ENCODE data around the gene LPP.

Gene LPP

GRCh38 chr3:188244395-188244861 is 90.5 kb downstream of the LPP start:
- no peak for DNase-seq (ENCODE audit: low read depth in 1 of 2, low spot score in 1 of 2)

- no peak for DNase-seq (ENCODE audit: low read depth in 1 of 2, low spot score in 1 of 2)
Observed at GRCh38 chr3:188246905-188247304, 92.9 kb downstream of the LPP start.

- DNase-seq (ENCODE audit: low read depth in 1 of 2, low spot score in 1 of 2) = no peak
Observed at GRCh38 chr3:188248036-188248561, 94.1 kb downstream of the LPP start.

GRCh38 chr3:188253123-188253793 is 99.3 kb downstream of the LPP start:
- DNase-seq (ENCODE audit: low read depth in 1 of 2, low spot score in 1 of 2) = no peak

- no peak for DNase-seq (ENCODE audit: low read depth in 1 of 2, low spot score in 1 of 2)
Observed at GRCh38 chr3:188253800-188254452, 100.0 kb downstream of the LPP start.

- DNase-seq (ENCODE audit: low read depth in 1 of 2, low spot score in 1 of 2) = no peak
Observed at GRCh38 chr3:188254520-188255070, 100.6 kb downstream of the LPP start.

- DNase-seq (ENCODE audit: low read depth in 1 of 2, low spot score in 1 of 2) = no peak
Observed at GRCh38 chr3:188255190-188255589, 101.2 kb downstream of the LPP start.

- no peak for DNase-seq (ENCODE audit: low read depth in 1 of 2, low spot score in 1 of 2)
Observed at GRCh38 chr3:188256758-188257157, 102.8 kb downstream of the LPP start.

GRCh38 chr3:188257384-188258026 is 103.5 kb downstream of the LPP start:
- no peak for DNase-seq (ENCODE audit: low read depth in 1 of 2, low spot score in 1 of 2)

DNA sequence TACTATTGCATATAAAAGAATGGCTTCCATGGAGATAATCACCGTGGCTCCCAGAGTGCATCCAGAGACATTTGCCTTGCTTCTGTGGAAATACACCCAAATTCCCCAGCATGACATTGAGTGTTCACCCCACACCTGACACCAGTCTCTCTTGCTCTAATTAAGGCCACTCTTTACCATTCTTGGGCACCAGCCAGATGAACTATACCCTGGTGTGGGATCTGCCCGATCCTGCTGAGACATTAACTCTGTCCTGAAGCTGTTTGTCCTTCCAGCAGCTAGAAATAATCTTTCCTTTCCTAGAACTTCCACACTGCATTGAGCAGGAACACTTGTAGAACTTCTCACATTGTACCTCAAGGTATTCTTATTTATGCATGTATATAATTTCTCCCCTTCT is 105.2 kb downstream of the LPP start:
- DNase-seq (ENCODE audit: low read depth in 1 of 2, low spot score in 1 of 2) = no peak

GRCh38 chr3:188259596-188259995 is 105.6 kb downstream of the LPP start:
- no peak for DNase-seq (ENCODE audit: low read depth in 1 of 2, low spot score in 1 of 2)

GRCh38 chr3:188261011-188261410 is 107.1 kb downstream of the LPP start:
- DNase-seq (ENCODE audit: low read depth in 1 of 2, low spot score in 1 of 2) = no peak

GRCh38 chr3:188262488-188262887 is 108.5 kb downstream of the LPP start:
- no peak for DNase-seq (ENCODE audit: low read depth in 1 of 2, low spot score in 1 of 2)

DNA sequence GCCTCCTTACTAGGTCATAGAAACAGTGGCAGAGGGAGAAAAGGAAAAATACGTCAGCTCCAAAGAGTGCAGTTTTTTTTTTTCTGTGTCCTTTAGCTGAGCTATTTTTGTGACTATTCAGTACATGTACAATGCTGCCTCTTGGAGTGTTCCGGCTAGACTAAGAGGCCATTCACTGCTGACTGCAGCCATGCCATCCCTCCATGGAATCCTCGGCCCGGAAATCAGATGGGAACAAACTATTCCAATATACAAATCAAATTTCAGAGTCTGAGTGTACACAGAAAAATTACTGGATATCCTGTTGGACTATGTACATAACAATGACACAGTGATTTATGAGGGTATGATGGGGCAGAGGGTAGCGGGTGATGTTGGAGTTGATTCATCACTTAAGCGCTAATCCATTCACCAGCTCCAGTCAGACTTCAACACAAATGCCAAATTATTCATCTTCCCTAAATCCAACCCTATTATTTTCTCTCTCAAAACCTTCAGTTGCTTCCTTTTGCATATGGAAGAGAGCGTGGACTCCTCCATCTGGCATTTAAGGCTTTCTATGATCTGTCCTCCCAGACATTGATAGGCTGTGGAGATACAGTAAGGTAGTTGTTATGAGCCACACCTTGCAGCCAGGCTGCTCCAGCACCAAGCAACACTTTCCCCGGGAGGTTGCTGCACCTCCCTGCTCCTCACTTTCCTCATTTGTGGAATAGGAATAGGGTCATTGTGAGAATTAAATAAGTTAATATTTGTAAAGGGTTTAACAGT is 109.1 kb downstream of the LPP start:
- no peak for DNase-seq (ENCODE audit: low read depth in 1 of 2, low spot score in 1 of 2)

DNA sequence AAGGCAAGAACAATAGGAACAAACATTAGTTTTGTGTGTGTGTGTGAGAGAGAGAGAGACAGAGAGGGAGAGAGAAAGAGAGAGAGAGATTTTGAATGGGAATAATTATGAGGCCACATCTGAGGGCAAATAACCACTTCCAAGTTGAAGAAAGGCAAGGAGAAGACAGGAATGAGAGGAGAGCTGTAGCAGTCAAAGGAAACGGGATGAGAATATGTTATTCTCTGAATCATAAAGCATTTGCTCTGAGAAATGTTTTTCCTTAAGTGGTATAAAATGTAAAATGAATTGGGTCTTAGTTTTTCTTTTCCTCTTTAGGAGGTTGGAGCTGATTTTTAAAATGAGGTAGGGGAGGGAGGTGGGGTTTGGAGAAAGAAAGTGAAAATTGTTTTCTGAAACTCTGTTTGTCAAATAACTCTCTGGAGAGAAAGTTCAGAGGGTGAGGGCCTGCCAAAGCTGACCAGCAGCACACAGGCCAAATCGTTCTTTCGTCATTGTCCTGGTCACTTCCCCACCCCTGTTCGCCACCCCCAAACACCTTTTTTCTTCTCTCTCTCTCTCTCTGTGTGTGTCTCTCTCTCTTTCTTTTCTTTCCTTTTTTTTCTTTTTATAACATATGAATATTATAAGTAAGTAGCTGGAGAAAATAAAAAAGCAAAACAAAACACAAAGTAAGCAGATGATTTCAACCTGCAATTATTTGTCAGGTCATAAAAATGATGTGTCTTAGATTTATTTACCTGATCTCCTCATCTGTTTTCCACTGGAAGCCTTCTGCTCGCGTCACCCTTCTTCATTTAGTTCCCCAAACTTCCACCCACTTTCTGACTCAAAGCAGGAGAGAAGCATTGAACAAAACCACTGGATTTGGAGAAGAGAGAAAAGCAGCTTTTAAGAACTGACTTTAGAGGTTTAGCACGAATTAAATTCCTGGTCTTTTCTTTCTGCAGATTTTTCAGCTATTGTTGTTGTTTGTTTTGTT is 110.6 kb downstream of the LPP start:
- no peak for DNase-seq (ENCODE audit: low read depth in 1 of 2, low spot score in 1 of 2)

GRCh38 chr3:188266562-188267274 is 112.8 kb downstream of the LPP start:
- no peak for DNase-seq (ENCODE audit: low read depth in 1 of 2, low spot score in 1 of 2)

DNA sequence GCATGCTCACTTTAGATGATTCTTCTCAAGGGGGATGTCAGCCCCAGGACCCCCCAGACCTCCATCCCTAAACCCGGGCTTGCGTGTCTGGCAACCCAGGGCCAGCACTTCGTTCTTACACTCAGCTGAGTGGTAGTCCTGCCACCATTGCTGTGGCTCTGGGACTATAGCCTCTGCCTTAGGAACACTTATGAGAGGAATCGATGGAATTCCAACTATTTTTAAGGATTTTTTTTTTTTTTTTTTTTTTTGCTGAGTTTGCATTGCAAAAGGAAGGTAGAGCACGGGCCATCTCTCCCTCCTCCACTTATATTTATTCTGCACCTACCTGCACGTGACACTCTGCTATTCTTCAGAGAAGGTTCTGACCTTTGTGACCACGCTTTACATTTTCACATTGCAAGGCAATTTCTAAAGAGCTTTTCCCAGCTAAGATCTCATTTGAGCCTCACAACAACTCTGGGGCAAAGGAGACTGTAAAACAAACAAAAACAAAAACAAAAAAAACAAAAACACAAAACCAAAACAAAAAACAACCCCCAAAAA is 113.9 kb downstream of the LPP start:
- no peak for DNase-seq (ENCODE audit: low read depth in 1 of 2, low spot score in 1 of 2)

DNA sequence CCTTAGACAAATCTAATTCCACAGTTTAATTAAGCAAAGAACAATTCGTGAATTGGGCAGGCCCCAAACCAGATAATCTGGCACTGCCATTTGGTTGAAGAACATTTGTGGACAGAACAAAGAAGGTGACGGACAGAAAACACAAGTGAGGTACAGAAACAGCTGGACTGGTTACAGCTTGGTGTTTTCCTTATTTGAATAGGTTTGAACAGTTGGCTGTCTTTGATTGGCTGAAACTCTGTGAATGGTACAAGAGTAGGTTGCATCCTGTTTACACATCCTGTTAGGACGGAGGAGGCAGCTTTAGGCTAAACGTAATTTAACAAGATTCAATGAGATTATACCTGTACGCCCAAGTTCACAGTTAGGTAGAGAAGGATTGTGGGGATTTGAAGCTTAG is 114.4 kb downstream of the LPP start:
- no peak for DNase-seq (ENCODE audit: low read depth in 1 of 2, low spot score in 1 of 2)

- no peak for DNase-seq (ENCODE audit: low read depth in 1 of 2, low spot score in 1 of 2)
Observed at GRCh38 chr3:188269040-188269439, 115.1 kb downstream of the LPP start.
